NCI-H146 treated with DMSO at 0.1 percent for 48 hours (cell line): ENCODE results near the gene DTX3.
"Not testable (repeated sequence)": the region's sequence is repeated elsewhere in the genome, so short reads cannot be mapped to it uniquely, and the experiment has no call there.

Experiments
- DNase-seq: peaks from one replicate; lab custom pipeline; 2025; ENCODE audit not compliant: unreplicated experiment; lab: John Stamatoyannopoulos, UW

The DTX3 gene

DNA sequence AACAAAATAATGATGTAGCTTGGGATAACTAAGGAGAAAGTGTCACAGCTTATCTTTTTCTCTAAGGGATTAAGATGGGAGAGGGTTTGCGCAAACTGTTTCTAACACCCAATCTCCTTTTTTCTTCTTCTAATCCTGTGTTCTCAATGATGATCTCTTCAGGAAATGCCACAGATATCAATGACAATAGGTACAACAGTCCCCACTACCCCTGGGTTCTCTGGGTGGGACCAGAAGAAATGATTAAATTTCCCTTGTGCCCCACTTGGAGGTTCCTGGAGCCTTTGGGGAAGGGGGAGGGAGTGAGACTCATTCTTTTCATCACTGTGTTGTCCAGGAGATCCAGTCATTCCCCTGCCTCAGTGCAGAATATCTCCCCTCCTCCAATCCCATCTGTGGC, 22.2 kb upstream of the DTX3 start:
- no peak for DNase-seq

DNA sequence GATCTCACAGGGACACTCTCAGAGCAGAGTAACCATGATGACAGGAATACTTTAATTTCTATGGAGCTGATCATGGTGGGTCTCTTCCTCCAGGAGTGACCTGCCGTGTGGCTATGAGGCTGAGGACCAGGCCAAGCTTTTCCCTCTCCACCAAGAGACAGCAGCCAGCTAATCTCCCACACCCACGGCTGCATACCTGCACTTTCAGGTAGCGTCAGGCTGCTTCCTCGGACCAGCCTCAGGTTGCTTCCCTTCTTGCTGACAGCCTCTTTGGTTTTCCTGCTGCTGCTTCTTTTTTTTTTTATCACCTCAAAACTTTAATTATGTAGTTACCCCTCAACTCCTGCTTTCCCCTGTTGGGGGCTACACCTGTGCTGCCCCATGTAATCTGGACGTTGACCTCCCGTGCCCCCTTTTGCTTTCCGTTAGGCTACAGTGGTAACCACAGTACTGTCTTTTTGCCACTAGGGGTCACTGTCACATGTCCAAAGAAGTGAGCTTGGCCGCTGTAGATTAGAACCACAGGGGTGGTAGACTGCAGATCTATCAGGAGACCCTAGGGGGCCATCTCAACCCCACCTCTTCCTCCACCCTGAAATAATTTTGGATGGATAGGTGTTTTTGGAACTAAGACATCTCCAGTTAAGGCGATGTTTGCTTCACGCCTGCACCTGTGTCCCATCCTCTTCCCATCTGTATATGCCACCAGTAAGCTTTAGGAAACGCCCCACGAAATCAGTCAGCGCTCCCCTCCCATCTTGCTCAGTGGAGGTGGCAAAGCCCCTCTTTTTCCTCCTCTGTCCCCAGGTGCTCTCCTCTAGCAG, 21.4 kb upstream of the DTX3 start:
- DNase-seq, result peak; percentile 74

DNA sequence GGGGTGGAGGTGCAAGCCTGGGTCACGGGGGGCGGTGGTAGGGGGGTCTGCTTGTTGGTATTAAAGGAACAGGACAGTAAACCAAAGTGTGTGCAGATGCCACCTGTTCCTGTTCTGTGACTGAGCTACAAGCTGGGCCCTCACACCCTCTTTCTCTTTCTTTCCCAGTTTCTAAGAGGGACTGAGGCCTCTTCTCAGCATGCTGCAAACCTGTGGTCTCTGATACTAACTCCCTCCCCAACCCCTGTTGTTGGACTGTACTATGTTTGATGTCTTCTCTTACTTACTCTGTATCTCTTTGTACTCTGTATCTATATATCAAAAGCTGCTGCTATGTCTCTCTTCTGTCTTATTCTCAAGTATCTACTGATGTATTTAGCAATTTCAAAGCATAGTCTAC, 20.6 kb upstream of the DTX3 start:
- DNase-seq, result no peak

- no peak for DNase-seq
These were observed 19.9 kb upstream of the DTX3 start for GRCh38 chr12:57584690-57585089.

DNA sequence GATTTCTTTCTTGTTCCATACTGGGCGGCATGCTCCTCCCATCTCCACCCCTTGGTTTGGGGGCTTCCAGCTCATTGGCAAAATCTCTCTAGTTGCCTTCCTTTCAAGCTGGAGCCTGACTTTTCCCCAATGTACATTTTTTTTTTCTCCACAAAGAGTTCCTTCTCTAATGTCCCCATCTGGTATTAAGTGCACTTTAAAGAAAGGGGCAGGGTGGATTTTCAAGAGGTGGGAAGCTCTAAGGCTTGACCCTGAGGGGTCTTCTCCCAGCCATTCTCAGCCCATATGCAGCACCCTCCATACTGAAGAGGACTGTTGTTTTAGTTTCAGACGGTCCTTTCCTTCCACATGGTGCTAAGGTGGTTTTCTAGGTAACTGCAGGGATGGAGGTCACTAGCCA, 19.5 kb upstream of the DTX3 start:
- no peak for DNase-seq

DNA sequence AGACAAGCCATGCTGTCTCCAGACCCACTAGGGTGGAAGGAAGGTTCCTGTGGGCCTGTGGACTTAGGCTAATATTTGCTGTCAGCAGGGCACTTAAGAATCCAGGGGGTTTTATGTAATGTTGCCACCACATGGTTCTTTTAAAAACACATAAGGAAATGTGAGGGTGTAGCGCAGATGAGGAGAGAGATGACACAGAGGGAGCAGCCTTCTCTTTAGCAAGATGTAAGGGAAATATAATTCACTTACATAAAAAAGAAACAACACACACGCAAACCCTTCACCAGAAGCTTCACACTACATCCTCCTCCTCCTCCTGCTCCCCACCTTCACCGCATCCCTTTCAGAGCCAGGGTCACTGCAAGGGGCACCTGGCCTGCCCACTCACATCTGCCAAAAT, 18.5 kb upstream of the DTX3 start:
- no peak for DNase-seq

GRCh38 chr12:57586832-57587429, 17.7 kb upstream of the DTX3 start:
- no peak for DNase-seq

GRCh38 chr12:57588951-57589610, 15.5 kb upstream of the DTX3 start:
- not testable (repeated sequence) for DNase-seq

DNA sequence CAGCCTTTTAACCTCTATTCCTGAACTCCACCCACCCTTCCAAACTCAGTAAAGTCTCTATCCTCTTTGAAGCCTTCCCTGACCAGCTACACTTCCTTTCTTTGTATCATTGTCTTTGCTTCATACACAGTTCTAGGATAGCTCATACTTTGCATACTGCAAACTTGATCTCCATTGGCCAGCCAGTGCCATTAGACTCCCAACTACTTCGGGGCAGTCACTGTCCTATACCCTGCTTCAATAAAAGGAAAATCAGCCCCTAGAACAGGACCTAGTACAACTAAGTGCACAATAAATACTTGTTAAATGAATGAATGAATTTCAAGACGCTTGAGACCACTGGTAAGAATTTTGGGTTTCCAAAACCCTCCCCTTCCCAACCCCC, 14.2 kb upstream of the DTX3 start:
- DNase-seq, result peak; percentile 29

GRCh38 chr12:57590864-57591781, 13.5 kb upstream of the DTX3 start, which contains the start of gene PIP4K2C:
Gene PIP4K2C, plus strand, starts transcription at chr12:57591192. Its CDS starts 98 bp downstream, at chr12:57591290.
- DNase-seq, result peak; percentile 75

DNA sequence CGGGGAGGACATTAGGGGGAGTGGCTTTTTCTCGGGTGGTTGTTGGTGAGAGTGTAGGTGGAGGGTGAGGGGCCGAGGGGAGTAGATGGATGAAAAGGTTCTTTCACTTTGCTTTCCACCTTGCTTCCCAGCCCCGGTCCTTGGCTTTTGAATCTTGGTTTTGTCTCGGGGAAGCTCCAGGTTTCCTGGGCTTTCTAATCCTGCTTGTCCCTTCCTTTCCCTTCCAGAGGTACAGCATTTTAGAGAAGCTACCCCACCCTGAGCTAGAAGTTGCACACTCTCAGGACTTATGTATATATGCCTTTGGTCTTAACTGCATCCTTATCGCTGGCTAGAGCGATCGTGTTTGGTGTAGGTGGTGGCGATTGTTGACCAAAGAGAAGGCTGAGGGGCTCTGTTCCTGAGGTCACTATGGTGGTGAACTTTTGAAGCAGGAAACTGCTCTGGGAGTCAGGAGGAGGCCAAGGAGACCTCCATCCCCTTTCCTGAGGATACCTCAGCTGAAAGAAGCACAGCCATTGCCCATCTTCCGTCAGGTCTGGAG, 12.8 kb upstream of the DTX3 start:
- DNase-seq, result no peak

DNA sequence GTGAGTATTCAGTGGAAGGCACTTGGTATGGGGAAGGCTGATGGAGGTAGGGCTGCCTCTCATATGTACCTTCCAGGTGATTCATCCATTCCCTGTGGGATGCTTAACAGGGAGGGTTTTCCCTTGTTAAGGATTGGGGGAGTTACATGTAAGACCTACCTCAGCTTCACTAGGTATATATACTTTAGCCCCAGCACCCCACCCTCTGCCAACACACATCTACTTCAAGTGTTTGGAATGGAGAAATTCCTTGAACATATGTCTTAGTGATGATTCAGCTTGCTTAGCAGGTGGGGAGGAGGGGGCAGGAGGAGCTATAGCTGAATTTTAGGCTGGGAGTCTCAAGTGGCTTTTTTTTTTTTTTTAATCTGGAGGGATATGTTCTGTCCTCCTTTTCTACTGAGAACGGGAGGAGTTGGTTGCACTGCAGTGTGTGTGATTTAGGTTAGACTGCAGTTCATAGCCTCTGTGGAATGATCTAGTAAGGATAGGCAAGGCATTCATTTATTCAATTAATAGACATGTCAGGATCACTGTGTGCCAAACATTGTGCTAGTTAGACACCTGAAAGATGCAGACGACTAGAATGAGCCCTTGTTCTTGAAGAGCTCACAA, 12.0 kb upstream of the DTX3 start:
- no peak for DNase-seq

- no peak for DNase-seq
These were observed 11.4 kb upstream of the DTX3 start for GRCh38 chr12:57593187-57593586.

DNA sequence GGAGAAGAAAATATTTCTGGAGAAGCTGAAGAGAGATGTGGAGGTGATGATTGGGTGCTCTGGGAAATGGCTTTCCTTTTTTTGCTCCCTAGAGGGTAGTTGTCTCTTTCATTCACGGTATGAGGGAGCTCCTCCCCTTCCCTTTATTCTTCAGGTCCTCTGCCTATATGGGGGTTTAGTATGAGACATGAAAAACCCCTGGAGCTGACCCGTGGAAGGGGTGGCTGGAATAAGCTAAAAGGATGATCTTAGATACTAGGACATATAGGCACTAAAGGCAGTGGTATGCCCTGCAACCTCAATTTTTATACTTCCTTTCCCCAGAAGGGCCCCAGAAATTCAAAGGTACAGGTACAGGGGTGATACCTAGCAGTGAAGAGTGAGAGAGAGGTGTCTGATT, 4.2 kb upstream of the DTX3 start:
- no peak for DNase-seq

DNA sequence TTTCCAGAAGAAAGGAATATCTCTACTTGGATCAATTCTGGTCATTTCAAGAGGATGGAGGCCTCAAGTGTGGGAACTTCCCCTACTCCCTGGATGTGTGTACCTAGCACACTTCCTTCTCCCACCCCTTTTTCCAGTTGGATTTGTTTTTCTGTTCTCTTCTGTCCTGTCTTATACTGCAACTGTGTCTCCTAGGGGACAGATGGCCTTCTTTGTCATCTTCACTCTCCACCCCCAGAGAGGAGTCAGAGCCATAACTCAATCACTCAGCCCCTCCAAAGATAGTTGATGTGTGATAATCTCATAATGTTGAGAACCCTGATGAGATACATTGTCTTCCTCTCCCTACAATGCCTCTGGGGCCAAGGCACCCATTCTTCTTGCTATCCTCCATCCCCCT, 2.1 kb upstream of the DTX3 start:
- DNase-seq, result no peak

DNA sequence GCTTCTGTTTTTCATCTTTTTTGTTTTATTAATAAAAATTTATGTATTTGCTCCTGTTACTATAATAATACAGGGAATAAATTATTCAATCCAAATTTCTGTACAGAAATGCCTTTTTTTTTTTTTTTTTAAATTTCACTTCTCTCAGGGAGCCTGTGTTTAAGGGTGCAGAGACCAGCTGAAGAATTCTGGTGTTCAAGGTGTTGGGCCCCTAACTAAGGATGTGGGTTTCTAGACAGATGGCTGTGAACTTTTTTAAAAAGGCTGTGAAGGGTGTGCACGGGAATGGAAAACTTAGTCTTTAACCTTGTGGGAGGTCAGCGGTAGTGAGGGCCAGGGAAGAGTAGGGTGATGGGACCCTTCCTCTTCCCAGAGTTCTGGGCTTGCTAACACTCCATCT, 1.3 kb upstream of the DTX3 start:
- DNase-seq, result no peak

DNA sequence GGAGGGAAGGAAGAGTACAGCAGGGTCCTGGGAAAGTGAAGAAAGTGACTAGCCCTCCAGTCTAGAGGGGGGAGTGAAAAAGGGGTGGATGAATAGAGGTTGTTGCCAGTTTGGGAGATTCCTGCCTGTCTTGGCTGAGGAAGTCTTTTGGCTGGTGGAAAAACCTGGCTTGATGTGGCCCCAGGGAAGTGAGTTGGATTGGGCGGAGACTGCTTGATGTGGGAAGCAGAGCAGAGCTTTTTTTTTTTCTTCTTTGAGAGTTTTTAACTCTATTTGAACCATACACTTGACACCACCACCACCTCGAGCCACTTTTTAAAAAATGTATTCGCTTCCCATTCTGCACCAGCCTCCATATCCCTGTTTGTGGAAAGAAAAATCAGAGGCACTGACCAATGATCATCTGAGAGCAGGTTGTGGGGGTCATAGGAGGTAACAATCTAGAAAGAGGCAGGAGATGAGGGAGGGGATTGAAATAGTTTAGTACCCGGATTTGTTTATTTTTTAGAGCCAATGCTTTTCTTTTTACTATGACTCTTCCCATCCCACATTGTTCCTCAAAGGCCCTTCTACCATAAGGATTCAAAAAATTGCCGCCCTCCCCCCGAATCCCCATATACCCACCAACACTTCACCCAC, 690 bp upstream of the DTX3 start:
- DNase-seq, result no peak

DNA sequence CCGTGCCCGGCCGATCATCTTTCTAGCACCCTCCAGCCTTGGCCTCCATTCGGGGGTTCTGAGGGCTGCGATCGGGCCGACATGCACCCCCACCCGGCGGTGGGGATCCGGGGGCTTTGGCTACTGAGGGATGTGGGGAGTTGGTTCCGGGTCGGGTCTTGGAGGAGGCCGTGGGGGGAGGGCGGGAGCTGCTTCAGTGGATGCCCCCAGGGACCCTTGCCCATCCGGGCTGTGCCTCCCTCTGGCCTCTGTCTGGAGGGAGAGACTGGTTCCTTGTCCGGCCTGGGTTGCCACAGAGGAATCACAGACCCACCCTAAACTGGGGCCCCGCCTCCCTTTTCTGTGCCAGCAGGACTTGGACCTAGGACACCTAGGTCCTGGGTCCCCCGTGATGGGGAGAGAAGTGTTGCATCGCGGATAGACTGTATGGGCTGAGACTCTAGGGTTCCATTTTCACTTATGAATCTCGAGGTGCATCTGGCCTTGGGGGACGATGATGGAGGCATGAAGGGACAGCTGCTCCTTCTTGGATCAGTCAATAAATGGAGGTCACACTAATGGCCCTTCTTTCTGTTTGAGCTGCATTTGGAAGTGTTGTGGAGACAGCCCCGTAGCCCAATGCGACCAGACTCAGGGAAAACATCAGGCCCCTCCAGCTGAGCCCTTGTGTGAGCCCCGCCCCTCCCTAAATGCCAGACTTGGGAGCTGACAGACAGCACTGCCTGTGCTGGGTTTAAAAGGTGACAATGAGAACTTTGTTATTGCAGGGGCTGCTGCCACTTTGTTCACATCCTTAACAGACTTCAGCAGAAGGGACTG, 577 bp downstream of the DTX3 start:
- DNase-seq, result no peak

- no peak for DNase-seq
These were observed 1.2 kb downstream of the DTX3 start for GRCh38 chr12:57605811-57606311.
